ENCODE data around the gene TRPV6. TPM values are rescaled to one million over a fixed set of nuclear protein-coding genes. Genes with fewer than 3 reads are reported as not detected.

The TRPV6 gene
- total and polyA plus RNA-seq, 12 donors = under 0.01 to 0.10 (median 0.06) TPM; not detected in 8

DNA sequence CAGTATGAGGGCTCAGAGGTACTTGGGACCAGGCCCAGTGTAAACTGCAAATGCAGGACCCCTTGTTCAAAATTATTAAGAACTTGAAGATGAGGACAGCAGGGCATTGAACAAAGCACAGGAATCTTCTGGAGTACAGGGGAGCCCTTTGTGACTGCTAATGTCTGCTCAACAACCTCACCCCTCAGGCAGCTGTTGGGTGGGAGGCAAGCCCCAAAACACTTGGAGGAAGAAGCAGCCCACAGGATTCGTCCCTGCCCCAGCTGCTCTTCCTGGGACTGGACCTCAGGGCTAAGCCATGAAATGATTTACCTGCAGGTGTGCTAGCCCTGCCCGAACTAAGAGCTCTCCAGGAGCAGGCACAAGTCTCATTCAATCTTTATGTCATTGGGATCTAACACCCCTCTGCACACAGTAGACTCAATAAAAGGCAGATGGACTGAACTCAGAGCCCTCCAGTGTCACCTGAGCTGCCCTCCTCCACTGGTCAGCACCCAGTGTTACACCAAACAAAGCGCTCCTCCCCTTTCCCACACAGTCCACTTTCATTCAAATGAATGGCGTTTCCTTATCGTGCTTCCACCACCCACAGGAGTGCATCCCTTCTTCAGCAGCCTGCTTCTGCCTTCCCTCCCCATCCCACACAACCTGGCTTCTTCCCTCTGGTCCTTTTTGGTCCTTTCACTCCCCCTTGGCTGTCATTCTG, 47.0 kb upstream of the TRPV6 start:
- intact Hi-C loops (cut with DNase I) = no loop called here
- no peaks in the 10 kb centered on the region for H3K4me1 ChIP-seq (replicated peaks in 1 of 2)
- no peak overlapping the region for H3K4me3 ChIP-seq
- no peaks in the 10 kb centered on the region for H3K36me3 ChIP-seq (replicated peaks in 1 of 2)
- WGBS, 4 donors = 49 to 57% (median 53%) methylated on average over 3 to 5 of the region's 5 CpGs
- H3K9me3 ChIP-seq (replicated peaks in 1 of 3) = no peaks in the 10 kb centered on the region
- no peak overlapping the region for H3K27ac ChIP-seq
- no peaks in the 10 kb centered on the region for H3K27me3 ChIP-seq
- DNase-seq = no peak
- TF ChIP-seq, protein P1, sequence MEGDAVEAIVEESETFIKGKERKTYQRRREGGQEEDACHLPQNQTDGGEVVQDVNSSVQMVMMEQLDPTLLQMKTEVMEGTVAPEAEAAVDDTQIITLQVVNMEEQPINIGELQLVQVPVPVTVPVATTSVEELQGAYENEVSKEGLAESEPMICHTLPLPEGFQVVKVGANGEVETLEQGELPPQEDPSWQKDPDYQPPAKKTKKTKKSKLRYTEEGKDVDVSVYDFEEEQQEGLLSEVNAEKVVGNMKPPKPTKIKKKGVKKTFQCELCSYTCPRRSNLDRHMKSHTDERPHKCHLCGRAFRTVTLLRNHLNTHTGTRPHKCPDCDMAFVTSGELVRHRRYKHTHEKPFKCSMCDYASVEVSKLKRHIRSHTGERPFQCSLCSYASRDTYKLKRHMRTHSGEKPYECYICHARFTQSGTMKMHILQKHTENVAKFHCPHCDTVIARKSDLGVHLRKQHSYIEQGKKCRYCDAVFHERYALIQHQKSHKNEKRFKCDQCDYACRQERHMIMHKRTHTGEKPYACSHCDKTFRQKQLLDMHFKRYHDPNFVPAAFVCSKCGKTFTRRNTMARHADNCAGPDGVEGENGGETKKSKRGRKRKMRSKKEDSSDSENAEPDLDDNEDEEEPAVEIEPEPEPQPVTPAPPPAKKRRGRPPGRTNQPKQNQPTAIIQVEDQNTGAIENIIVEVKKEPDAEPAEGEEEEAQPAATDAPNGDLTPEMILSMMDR (IDR thresholded peaks at IDR 0.05) = no peak
- TF ChIP-seq POLR2A (IDR thresholded peaks at IDR 0.05) = no peak

GRCh38 chr7:142930126-142930730, 44.7 kb upstream of the TRPV6 start:
- DNase-seq = no peak
- TF ChIP-seq POLR2A (IDR thresholded peaks at IDR 0.05) = no peak
- TF ChIP-seq, protein P1 (IDR thresholded peaks at IDR 0.05) = no peak
- 79 to 87% (median 82%) methylated on average over 11 of the region's 11 CpGs for WGBS, 4 donors
- no peak overlapping the region for H3K4me3 ChIP-seq
- no peaks in the 10 kb centered on the region for H3K4me1 ChIP-seq (replicated peaks in 1 of 2)
- H3K27me3 ChIP-seq = no peaks in the 10 kb centered on the region
- no peak overlapping the region for H3K27ac ChIP-seq
- H3K9me3 ChIP-seq (replicated peaks in 1 of 3) = no peaks in the 10 kb centered on the region
- no peaks in the 10 kb centered on the region for H3K36me3 ChIP-seq (replicated peaks in 1 of 2)
- intact Hi-C loops (cut with DNase I) = no loop called here

DNA sequence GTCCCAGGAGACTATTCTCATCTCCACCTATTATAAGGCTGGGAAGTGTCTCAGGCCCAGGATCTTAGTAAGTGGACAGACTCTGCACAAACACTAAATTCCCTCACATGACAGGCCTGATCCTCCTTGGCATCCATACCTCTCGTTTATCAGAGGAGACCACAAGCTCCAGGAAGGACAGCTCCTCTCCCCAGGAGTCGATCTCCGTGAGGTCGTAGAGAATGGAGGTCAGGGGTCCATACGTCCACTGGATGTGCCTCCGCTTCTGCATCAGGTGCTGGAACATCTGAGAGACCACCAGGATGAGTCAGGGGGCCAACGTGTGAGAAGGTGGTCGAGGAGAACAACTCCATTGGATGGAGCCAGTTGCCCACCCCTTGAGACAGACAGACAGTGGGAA, 42.4 kb upstream of the TRPV6 start:
- peak overlapping the region in 2 of 5 donors; percentile 40 to 41 for H3K27ac ChIP-seq
- no peak for TF ChIP-seq POLR2A (IDR thresholded peaks at IDR 0.05)
- TF ChIP-seq, protein P1 (IDR thresholded peaks at IDR 0.05) = no peak

GRCh38 chr7:142927085-142927745, 41.7 kb upstream of the TRPV6 start:
- peak overlapping the region in 2 of 5 donors; percentile 40 to 54 for H3K27ac ChIP-seq
- no peaks in the 10 kb centered on the region for H3K4me1 ChIP-seq (replicated peaks in 1 of 2)
- 44 to 60% (median 53%) methylated on average over 7 of the region's 7 CpGs for WGBS, 4 donors
- no peaks in the 10 kb centered on the region for H3K9me3 ChIP-seq (replicated peaks in 1 of 3)
- no peaks in the 10 kb centered on the region for H3K27me3 ChIP-seq
- no peak for TF ChIP-seq POLR2A (IDR thresholded peaks at IDR 0.05)
- TF ChIP-seq, protein P1 (IDR thresholded peaks at IDR 0.05) = no peak
- intact Hi-C loops (cut with DNase I) = no loop called here
- H3K36me3 ChIP-seq (replicated peaks in 1 of 2) = no peaks in the 10 kb centered on the region
- H3K4me3 ChIP-seq = no peak overlapping the region
- DNase-seq = peak in 2 of 7 donors; percentile 29 to 44

More for the DNA sequence above, 42.4 kb upstream of the TRPV6 start:
- Histone ChIP-seq H3K27me3 (no peaks in the 10 kb centered on the region), H3K9me3 (replicated peaks in 1 of 3) (no peaks in the 10 kb centered on the region), H3K4me3 (no peak overlapping the region), H3K4me1 (replicated peaks in 1 of 2) (no peaks in the 10 kb centered on the region), H3K36me3 (replicated peaks in 1 of 2) (no peaks in the 10 kb centered on the region)
- no peak for DNase-seq
- intact Hi-C loops (cut with DNase I) = no loop called here
- WGBS, 4 donors = 64 to 79% (median 71%) methylated on average over 6 to 8 of the region's 8 CpGs
